GOT3 (cell line): ENCODE measurements around the gene ARL14EP.

Experiments
- DNase-seq: peaks from one replicate; lab custom pipeline; 2025; ENCODE audit warnings: mixed read lengths; lab: John Stamatoyannopoulos, UW

The ARL14EP gene

DNA sequence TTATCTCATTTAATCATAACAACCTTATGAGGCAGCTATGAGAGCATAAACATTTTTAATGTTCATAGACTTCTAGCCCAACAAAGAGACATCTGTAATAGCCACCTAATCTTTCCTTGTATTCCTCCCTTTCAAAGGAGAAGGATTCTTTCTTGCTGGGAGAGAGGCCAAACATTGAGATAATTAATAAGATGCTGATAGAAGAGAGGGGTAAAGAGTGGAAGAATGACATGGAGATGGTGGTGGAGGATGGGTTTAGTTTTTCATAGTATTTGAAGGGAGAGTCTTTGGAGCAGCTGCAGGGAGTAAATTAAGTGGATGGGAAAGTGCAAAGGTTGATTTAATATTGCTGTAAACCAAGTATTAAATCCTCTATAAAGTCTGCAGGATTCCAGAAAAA, 57.9 kb downstream of the ARL14EP start:
- DNase-seq: no peak

DNA sequence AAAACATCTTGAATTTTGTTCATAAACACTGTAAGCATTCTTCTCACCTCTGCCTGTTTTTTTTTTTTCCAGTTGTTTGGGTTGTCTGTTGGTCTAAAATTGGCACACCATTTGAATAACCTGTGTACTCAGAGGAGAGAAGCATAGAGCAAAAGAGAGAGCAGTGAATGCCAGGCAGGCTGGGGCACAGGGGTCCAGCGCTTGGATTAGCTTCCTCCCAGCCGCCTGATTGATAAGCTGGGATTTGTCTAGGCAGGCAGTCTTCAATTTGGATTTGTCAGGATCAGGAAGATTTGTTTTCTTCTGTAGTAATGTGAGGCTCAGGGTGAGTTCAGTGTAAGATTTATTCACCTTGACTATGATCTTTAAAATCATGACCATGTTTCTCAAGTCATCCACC, 59.0 kb downstream of the ARL14EP start:
- DNase-seq: no peak
